Measurements from ENCODE around the gene NOS2.
"Not testable (repeated sequence)": the region's sequence is repeated elsewhere in the genome, so short reads cannot be mapped to it uniquely, and the experiment has no call there.

NOS2 gene

DNA sequence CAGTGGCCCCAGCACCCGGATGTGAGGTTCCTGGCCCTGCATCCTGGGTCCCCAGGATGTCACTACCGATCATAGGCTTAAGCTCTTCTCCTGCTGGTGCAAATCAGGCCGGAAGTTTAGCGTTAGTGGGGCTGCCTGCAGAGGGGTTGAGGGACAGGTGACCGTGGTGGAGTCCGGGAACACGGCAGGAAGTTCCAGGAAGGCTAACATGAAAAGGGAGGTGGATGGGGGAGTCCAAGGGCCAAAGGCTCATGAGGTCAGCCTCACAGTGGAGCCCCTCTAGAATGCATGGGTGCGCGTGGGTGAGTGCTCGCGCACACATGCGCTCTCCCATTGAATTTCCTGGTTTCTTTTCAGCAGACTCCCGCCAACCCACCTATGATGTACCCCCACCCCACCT, 46.6 kb downstream of the NOS2 start:
- not testable (repeated sequence) for DNase-seq

DNA sequence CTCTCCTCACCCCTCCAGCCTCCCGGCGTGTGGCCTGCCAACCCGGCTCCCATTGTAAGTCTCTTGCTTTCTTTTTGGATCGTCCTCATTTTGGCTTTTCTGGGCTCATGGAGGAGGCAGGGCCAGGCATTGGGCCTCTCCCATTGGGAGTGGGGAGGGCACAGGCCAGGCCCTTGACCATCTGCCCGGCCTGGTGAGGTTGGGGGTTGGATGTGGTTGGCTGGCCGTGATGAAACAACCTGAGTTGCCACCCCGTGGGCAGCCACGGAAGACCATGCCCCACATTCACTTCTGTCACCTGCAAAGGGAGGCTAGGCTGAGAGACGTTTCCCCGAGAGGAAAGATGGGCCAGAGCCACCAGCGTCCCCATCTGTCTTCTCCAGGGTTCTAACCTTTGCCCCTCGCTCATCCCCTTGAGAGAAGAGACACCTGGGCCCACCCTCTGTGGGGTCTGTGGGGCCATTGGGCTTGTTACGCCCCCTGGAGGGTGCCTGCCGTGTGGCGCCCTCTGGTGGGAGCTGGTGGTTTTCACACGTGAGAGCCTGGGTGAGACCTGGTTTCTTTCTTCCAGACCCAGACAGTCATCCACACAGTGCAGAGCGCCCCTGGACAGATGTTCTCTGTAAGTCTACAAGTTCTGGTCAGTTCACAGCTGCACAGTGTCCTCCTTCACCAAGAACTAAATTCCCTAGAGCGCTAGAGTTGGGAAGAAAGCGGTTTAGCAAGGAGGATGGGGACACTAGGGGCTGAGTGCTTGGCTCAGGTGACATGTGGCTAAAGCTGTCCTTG, 47.3 kb downstream of the NOS2 start:
- DNase-seq = not testable (repeated sequence)

DNA sequence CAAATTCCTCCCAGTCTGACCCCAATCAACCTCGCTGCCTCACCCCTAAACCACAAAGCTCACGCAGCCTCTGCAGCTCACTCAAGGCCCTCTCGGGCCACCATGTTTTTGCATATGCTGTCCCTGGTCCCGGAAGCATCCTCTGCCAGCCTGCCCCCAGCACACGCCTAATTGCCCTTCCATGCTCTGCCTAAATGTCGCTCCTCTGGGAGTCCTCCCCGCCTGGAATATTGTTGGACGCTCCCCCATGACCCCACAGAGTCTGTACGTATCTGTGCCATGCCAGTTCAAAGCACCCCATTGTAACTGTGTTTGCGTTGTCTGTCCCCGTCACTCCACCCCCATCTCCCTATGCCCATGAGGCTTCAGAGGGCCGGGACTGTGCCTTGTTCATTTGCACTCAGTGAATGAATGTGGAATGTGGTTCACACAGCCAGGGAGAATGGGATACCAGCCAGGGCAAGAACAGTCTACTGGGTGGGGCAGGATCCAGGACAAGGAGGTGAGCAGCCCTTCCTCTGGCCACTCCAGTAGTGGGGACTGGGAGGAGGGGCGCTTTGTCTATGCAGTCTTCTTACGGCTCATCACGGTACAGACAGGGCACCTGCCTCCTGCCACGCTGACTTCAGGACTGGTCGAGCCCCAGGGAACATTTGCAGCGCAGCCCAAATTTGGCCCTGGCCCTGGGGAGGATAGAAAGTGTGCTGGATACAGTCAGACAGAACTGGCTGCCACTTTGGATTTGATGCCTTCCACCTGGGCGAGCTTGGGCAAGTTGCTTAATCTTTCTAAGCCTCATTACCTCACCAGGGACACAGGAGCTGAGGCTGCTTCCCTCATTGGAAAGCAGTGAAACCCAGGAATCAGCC, 48.5 kb downstream of the NOS2 start:
- DNase-seq = no peak

DNA sequence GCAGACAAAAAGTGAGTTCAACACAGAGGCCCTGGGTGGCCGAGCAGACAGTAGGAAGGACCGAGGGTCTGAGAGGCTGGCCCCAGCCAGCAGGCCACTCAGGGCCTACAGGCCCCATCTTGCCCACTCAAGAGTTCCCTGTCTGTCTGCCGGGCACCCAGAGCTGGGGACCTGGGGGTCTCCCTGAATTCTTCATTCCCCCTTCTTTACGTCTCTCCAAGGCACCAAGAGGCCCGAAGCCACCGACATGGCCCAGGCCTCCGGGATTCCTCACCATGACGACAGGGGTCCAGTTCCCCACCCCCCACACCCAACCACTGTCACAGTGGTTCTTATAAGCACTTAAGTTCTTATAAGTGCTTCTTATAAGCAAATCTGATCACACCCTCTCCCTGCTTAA, 49.2 kb downstream of the NOS2 start:
- DNase-seq = no peak

DNA sequence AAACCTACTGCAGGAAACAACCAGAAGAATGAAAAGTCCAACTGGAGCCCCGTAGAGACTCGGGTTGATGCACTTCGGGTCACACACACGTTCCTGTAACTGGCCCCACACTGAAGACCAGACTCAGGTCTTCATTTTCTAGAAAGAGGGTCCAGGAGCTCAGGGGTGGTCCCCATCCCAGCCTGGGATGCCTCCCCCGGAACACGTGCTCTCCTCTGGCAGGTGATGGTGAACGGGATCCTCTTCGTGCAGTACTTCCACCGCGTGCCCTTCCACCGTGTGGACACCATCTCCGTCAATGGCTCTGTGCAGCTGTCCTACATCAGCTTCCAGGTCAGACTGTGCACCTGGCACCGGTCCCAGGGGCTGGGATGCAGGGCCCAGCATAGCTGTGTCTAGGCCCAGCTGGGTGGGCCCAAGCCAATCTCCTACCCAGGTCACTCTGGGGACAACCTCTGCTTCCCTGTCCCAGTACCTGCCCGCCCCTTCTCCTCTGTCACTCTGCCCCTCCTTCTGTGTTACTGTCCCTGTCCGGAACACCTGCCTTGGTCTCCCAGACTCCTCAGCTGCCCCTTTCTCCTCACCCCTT, 50.7 kb downstream of the NOS2 start:
- not testable (repeated sequence) for DNase-seq

DNA sequence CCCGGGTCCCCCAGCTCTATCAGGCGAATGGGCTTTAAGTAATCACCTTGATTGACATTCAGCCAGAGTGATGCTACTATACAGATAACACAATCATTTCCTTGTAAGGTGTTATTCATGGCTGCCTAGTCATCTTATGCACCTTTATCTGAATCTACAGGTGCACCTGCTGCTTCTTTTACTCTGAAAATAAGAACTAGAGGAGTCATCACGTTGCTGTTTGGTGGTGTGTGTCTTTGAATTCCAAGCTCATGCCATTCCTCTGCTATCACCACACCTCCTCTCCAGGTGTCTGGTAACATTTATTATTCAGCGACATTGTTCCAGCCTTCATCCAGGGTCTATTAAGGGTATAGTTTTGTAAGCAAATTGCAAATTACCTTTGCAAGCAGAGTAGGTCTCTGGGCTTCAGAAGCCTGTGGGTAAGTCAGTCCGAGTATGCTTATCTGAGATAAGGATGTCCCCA, 51.9 kb downstream of the NOS2 start:
- no peak for DNase-seq

DNA sequence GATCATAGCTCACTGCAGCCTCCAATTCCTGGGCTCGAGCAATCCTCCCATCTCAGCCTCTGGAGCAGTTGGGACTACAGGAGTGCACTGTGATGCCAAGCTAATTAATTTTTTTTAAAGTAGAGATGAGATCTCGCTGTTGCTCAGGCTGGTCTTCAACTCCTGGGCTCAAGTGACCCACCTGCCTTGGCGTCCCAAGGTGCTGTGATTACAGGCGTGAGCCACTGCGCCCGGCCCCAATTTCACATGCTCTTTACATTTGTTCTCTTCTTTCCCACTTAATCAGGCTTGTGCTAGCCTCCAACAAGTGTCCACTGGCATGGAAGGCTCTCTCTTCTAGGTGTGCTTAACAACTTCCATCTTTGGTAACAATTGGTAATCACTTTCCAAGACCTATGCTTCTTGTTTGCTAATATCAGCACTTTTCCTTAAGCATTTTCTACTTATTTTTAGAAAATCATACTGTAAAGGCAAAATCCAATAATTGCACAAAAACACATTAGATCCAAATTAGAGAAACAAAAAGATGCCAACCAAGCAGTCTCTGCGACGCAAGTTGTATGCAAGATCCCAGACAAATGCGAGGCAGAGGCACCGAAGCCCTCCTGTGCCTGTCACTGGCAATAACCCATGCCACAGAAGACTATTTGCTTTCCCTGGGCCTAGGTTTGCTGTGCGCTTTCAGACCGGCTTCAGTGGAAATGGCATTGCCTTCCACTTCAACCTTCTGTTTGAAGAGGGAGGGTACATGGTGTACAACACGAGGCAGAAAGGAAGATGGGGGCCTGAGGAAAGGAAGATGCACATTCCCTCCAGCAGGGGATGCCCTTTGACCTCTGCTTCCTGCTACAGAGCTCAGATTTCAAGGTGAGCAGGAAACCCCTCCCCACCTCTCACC, 52.6 kb downstream of the NOS2 start:
- DNase-seq = no peak

DNA sequence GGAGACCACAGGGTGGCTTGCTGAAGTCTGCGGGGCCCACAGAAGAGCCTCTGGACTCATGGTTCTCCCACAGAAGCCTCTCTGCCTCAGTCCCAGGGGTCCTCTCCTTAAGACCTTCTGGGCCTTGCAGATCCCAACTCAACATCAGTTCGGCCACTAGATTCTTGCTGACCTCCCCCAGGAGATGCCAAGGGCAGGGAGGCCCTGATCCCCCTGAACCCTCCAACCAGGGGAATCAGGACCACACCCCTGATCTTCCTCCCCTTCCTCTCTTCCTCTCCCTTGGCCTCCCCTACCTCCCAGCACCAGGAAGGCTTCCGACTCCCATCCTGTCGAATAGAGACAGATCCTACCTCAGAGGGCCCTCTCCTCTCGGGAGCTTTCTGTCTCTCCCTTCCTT, 53.4 kb downstream of the NOS2 start:
- no peak for DNase-seq

DNA sequence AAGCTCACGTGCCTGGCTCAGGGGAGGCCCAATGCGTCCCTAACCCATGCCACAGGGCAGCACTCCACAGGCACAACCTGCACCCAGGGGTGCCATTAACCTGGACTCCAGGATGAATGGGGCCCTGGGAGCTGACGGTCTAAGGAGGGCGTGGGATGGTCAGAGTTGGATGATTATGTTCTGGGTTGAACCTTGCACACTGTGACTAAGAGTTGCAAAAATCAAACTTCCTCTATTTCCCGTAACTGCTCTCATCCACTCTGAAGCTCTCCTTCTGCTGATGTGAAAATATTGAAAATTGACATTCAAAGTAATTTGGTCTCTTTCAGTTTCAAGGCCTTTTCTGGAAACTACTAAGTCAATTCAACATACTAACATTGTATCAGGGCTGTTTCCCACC, 54.0 kb downstream of the NOS2 start:
- not testable (repeated sequence) for DNase-seq

DNA sequence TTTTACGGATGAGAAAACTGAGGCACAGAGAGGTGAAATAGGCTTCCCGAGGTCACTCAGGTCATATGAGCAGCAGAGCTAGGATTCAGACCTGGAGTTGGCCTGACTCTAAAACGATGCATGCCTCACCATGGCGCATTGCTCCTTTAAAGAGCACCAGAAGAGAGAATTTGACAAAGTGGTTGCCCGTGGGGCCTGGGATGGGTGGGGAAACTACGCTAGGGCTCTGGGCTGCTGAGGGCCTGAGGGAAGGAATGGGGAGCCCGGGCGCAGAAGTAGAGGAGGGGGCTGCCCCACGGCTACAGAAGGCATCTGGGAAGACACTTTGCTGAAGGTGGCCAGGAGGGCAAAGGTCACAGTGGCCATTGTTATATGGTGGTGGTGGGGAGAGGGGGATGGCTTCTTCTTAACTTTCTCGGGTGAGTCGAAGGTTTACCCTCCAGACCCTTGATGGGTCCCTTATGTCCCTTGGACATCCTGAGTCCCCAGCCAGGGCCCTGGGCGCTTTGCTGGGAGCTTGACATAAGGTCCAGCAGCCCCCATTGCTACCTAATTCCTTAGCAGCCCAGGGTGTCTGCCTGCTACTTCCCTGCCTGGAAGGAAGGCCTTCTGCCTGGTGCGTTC, 55.0 kb downstream of the NOS2 start:
- DNase-seq = not testable (repeated sequence)

DNA sequence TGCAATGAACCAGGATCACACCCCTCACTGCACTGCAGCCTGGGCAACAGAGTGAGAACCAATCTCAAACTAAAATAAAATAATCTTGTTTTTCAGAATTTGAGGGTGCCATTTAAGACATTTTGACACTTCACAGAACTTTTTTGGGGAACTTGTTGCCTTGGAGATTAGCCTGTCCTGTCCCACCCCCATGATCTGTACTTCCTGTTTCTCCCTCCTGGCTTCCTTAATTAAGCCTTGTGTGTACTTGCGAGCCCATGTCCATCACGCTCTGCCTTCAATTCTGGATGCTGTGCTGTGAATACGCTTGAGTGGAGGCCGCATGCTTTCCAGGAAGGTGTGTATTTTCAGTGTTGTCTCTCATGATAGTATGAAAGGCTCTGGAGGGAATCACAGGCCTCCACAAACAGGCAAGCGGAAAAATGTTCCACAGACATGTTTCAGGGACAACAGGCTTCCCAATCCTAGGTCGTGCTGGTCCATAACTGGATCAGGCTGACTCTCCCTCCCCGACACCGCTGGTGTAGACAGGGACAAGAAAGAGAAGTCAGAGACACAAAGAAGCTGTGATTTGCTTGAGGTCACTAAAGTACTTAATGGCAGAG, 56.9 kb downstream of the NOS2 start:
- DNase-seq = no peak

DNA sequence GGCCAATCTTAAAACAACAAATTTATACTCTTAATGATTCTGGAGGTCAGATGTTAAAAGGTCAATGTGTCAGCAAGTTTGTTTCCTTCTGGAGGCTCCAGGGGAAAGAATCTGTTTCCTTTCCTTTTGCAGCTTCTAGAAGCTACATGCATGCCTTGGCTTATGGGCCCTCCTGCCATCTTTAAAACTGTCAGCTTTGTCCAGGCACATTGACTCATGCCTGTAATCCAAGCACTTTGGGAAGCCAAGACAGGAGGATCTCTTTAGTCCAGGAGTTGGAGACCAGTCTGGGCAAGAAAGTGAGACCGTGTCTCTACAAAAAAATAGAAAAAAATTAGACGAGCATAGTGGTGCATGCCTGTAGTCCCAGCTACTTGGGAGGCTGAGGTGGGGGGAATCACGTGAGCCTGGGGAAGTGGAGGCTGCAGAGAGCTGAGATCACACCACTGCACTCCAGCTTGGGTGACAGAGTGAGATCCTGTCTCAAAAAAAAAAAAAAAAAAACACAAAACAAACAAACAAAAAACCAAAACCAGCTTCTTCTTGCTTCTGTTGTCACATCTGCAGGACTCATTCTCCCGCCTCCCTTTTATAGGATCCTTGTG, 58.3 kb downstream of the NOS2 start:
- no peak for DNase-seq

DNA sequence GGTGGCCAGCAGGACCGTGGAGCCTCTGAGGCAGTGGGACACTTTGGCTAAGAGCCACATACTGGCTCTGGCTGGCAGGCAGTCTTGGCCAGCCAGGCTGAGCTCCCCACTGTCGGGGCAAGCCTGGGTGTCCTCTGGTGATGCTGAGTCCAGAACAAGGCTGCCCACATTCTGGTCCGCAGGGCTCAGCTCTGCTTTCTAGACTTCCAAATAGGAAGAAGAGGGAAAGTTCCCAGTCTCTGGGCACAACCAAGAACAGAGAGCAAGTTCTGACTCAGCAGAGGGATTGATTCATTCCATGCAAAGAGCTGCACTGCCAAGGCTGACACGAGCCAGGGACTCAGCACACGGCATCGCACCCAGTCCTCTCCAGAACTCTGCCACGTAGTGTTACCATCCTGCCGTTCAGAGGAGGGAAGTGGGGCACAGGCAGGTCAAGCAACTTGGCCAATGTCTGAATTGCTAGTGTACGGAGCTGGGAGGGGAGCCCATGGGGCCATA, 58.9 kb downstream of the NOS2 start:
- no peak for DNase-seq

DNA sequence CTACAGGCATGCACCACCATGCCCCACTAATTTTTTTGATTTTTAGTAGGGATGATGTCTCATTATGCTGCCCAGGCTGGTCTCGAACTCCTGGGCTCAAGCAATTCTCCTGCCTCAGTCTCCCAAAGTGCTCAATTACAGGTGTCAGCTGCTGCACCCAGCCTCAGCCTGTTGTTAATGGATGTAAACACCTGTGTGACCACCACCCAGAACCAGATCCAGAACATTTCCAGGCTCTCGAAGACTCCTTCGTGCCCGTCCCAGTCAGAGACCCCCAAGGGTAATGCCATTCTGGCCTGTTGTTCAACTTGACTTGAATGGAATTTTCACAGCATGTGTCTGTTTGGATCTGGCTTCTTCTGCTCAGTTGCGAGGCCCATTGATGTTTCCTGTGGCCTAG, 59.8 kb downstream of the NOS2 start:
- not testable (repeated sequence) for DNase-seq

DNA sequence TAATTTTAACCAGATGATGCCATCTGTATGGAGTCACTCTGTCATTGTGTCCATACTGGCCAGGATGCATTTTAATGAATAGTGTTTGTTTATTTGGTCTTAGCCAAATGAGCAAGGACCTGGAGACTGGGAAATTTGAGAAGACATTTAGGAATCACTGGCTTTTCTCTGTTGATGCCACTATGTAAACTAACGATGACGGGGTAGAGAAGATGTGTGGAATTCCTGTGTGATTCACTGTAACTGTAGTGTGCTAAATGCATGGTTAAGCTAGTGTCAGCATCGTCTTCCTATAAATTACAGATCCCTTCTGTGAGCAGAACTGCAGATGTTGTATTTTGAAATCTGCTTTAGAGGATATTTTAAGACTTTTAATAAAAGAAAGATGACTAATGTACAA, 66.6 kb downstream of the NOS2 start:
- no peak for DNase-seq

DNA sequence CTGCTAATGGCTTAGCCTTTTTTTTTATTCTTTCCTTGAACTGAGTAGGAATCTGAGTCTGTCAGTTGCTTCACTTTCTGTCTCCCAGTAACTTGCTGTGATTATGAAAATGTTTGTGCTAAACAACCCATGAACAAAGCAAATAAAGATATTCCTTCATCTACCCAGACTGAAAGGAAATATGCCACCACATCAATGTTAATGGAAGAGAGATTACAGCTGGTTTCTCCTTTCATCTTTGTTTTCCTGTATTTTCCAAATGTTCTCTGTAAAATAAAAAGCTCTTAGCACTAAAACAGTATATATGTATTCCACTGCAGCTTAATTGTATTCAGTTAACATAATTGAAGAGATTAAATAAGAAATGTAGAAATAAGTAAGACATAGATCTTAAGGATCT, 67.6 kb downstream of the NOS2 start:
- not testable (repeated sequence) for DNase-seq

DNA sequence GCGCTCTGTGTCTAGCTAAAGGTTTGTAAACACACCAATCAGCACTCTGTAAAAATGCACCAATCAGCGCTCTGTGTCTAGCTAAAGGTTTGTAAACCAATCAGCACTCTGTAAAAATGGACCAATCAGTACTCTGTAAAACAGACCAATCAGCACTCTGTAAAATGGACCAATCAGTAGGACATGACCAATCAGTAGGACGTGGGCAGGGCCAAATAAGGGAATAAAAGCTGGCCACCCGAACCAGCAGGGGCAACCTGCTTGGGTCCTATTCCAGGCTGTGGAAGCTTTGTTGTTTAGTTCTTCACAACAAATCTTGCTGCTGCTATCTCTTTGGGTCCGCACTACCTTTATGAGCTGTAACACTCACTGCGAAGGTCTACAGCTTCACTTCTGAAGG, 74.3 kb downstream of the NOS2 start:
- DNase-seq = not testable (repeated sequence)

DNA sequence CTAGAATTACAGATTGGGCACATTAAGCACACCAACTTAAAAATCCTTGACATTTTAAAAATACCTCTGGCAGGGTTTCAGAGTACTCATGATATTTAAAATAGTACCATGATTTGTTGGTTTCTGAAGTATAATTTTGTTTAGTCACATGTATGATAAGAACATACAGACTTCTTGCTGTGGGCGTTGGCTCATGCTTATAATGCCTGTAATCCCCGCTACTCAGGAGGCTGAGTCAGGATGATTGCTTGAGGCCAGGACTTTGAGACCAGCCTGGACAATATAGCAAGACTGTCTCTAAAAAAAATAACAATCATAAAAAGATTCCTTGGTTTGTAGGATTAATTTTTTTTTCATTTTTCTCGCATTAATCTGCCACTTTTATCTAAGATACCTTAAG, 78.5 kb downstream of the NOS2 start:
- DNase-seq = no peak

Data from CD4-positive, alpha-beta T cell treated with Interleukin-21 for 1 hour (primary cell).